Stomach (tissue), 4 donors: Measurements from ENCODE around the gene ZNF497.

ENCODE experiments used
- EP300 ChIP-seq: sonication (generic); formaldehyde crosslinking; IDR thresholded peaks from one replicate; pipeline ENCODE4 v1.6.1; 2017; ENCODE audit warnings: antibody characterized with exemption
- POLR2AphosphoS5 ChIP-seq, 3 donors: sonication (generic); formaldehyde crosslinking; IDR thresholded peaks; one replicate each; pipeline ENCODE4 v1.6.1; 2016; ENCODE audit warnings: antibody characterized with exemption in 3 of 3

DNA sequence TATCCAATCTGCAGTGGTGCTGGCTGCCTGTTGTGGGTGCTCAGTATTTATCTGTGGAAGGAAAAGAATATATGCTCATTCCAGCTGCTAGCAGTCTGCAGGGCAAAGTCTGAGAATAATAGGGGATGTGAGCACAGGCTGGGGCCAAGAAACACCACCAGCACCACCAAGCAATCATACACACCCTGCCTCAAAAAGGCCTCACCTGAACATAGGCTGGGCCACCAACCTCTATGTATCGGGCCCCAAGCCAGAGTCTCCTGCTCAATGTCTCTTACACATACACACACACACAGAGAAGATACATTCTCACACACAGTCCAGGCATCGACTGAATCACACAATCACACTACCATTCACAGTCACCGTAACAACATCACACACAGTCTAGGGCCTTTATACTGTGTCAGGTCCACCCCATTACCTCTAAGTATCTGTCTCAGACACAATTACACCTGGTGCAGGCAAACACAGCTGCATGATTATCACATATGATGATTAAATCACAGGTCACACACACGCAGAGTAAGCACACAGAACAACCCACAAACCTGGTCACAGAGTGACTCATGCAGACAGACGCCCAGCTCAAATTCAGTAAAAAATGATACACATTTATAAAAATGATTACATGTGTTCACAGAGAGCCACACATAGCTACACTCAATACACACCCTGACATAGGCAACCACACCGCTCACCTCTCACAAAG lies 37.1 kb downstream of the ZNF497 start:
- TF ChIP-seq POLR2AphosphoS5 (IDR thresholded peaks at IDR 0.05), result no peak
- no peak for TF ChIP-seq EP300
